ENCODE measurements around the gene CDH4.

- TF ChIP-seq, protein P1, sequence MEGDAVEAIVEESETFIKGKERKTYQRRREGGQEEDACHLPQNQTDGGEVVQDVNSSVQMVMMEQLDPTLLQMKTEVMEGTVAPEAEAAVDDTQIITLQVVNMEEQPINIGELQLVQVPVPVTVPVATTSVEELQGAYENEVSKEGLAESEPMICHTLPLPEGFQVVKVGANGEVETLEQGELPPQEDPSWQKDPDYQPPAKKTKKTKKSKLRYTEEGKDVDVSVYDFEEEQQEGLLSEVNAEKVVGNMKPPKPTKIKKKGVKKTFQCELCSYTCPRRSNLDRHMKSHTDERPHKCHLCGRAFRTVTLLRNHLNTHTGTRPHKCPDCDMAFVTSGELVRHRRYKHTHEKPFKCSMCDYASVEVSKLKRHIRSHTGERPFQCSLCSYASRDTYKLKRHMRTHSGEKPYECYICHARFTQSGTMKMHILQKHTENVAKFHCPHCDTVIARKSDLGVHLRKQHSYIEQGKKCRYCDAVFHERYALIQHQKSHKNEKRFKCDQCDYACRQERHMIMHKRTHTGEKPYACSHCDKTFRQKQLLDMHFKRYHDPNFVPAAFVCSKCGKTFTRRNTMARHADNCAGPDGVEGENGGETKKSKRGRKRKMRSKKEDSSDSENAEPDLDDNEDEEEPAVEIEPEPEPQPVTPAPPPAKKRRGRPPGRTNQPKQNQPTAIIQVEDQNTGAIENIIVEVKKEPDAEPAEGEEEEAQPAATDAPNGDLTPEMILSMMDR (IDR thresholded peaks at IDR 0.05): no peak
- TF ChIP-seq JAZF1 (CRISPR knock-in tag; IDR thresholded peaks at IDR 0.05) (no peak), IRF2 (CRISPR knock-in tag; IDR thresholded peaks at IDR 0.05; ENCODE audit: borderline replicate concordance, low read depth) (no peak)
Measured at GRCh38 chr20:61744691-61745396, 492.8 kb downstream of the CDH4 start.
